Kidney epithelial cell (primary cell): ENCODE results near the gene NDUFAF3. TPM values are rescaled to one million over a fixed set of nuclear protein-coding genes. Genes with fewer than 3 reads are reported as not detected.

Experiments
- DNase-seq: peaks from one replicate; pipeline ENCODE4 v3.0.0-alpha.2; 2010; ENCODE audit warnings: low read depth
- H3K27me3 ChIP-seq: 2 replicates; pipeline ENCODE4 v1.6.0; 2011; ENCODE audit warnings: low read length; ENCODE audit not compliant: control insufficient read depth, insufficient read depth
- H3K36me3 ChIP-seq: 2 replicates; pipeline ENCODE4 v1.5.1; 2011; ENCODE audit warnings: low read length; ENCODE audit not compliant: control insufficient read depth, insufficient read depth
- H3K4me3 ChIP-seq: 2 replicates; pipeline ENCODE4 v1.5.1; 2011; ENCODE audit warnings: low read depth, mild to moderate bottlenecking, control low read depth, low read length
- CTCF ChIP-seq: IDR thresholded peaks from 2 replicates; pipeline ENCODE4 v1.5.1; 2011; ENCODE audit warnings: mild to moderate bottlenecking, moderate library complexity, low read length, control low read depth, inconsistent platforms; ENCODE audit not compliant: insufficient read depth, poor library complexity, severe bottlenecking
- total RNA-seq: library from RNA; depleted of rRNA; stranded (reverse); fragments of >200 nt; gene quantifications from 2 replicates; pipeline ENCODE4 v1.2.3, GENCODE V29; 2015

The NDUFAF3 gene
- total RNA-seq, 1 donor from 2014 or later = 102 TPM

- DNase-seq = no peak
- no peak for TF ChIP-seq CTCF
- H3K36me3 ChIP-seq = no peaks in the 10 kb centered on the region
- no peak overlapping the region for H3K4me3 ChIP-seq
- H3K27me3 ChIP-seq = no peaks in the 10 kb centered on the region
Observed at GRCh38 chr3:49009396-49009795, 12.5 kb upstream of the NDUFAF3 start.

- TF ChIP-seq CTCF = no peak
- Histone ChIP-seq H3K36me3 (peaks cover 1% of the 10 kb centered on the region), H3K27me3 (no peaks in the 10 kb centered on the region), H3K4me3 (no peak overlapping the region)
- no peak for DNase-seq
Observed at GRCh38 chr3:49012441-49013017, 9.4 kb upstream of the NDUFAF3 start.

DNA sequence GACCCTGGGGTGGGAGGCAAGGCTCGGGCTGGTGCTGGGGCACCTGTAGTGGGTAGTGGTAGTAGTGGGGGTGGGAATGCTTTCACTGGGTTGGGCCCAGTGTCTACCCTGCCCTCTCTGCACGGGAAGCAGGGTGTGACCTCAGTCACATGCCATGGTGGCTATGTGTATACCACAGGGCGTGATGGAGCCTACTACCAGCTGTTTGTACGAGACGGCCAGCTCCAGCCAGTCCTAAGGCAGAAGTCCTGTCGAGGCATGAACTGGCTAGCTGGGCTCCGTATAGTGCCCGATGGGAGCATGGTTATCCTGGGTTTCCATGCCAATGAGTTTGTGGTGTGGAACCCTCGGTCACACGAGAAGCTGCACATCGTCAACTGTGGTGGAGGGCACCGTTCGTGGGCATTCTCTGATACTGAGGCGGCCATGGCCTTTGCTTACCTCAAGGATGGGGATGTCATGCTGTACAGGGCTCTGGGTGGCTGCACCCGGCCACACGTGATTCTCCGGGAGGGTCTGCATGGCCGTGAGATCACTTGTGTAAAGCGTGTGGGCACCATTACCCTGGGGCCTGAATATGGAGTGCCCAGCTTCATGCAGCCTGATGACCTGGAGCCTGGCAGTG, 8.7 kb upstream of the NDUFAF3 start:
- no peak for DNase-seq
- H3K27me3 ChIP-seq = no peaks in the 10 kb centered on the region
- H3K36me3 ChIP-seq = peaks cover 1% of the 10 kb centered on the region
- no peak for TF ChIP-seq CTCF
- no peak overlapping the region for H3K4me3 ChIP-seq

DNA sequence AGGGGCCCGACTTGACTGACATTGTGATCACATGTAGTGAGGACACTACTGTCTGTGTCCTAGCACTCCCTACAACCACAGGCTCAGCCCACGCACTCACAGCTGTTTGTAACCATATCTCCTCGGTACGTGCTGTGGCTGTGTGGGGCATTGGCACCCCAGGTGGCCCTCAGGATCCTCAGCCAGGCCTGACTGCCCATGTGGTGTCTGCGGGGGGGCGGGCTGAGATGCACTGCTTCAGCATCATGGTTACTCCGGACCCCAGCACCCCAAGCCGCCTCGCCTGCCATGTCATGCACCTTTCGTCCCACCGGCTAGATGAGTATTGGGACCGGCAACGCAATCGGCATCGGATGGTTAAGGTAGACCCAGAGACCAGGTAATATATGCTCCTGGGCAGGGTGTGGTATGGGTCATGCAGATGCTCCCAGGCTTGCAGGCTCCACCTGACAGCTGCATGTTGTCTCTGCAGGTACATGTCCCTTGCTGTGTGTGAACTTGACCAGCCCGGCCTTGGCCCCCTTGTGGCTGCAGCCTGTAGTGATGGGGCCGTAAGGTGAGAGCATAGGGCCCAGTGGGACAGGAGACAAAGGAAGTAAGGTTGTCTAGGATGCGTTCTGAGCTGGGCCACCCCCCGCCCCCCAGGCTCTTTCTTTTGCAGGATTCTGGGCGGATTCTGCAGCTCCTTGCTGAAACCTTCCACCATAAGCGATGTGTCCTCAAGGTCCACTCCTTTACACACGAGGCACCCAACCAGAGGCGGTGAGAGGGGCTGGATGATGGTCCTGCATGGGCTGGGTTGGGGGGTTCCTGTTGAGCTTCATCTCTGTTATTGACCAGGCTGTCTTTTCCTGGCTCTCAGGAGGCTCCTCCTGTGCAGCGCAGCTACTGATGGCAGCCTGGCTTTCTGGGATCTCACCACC, 7.9 kb upstream of the NDUFAF3 start:
- peaks cover 1% of the 10 kb centered on the region for H3K36me3 ChIP-seq
- peak; percentile 68 for TF ChIP-seq CTCF
- H3K27me3 ChIP-seq = no peaks in the 10 kb centered on the region
- DNase-seq = no peak
- H3K4me3 ChIP-seq = no peak overlapping the region

- no peak for DNase-seq
- peaks cover 1% of the 10 kb centered on the region for H3K36me3 ChIP-seq
Observed at GRCh38 chr3:49015072-49015471, 6.8 kb upstream of the NDUFAF3 start.

More at GRCh38 chr3:49015072-49015471, 6.8 kb upstream of the NDUFAF3 start:
- no peak overlapping the region for H3K4me3 ChIP-seq
- H3K27me3 ChIP-seq = no peaks in the 10 kb centered on the region
- TF ChIP-seq CTCF = no peak
